GM21360 (cell line): ENCODE measurements around the gene SENP2.
"Not testable (repeated sequence)": the region's sequence is repeated elsewhere in the genome, so short reads cannot be mapped to it uniquely, and the experiment has no call there.

Source experiments
- ATAC-seq: cut with Tn5 transposase; IDR thresholded peaks from one replicate; pipeline ENCODE4 v1.9.1; 2021; ENCODE audit warnings: mild to moderate bottlenecking, moderate library complexity; ENCODE audit not compliant: unreplicated experiment

Gene SENP2

GRCh38 chr3:185646382-185647133 is 60.5 kb downstream of the SENP2 start:
- ATAC-seq: no peak

- ATAC-seq: no peak
These were observed 61.2 kb downstream of the SENP2 start for GRCh38 chr3:185647134-185647879.

- ATAC-seq: no peak
These were observed 61.8 kb downstream of the SENP2 start for GRCh38 chr3:185647880-185648210.

GRCh38 chr3:185648396-185648795 is 62.3 kb downstream of the SENP2 start:
- ATAC-seq: no peak

- ATAC-seq: no peak
These were observed 63.3 kb downstream of the SENP2 start for GRCh38 chr3:185649414-185649813.

- no peak for ATAC-seq
These were observed 65.9 kb downstream of the SENP2 start for GRCh38 chr3:185651971-185652370.

- no peak for ATAC-seq
These were observed 68.1 kb downstream of the SENP2 start for GRCh38 chr3:185653949-185654757.

GRCh38 chr3:185654758-185655145 is 68.7 kb downstream of the SENP2 start:
- no peak for ATAC-seq

- no peak for ATAC-seq
These were observed 69.6 kb downstream of the SENP2 start for GRCh38 chr3:185655426-185656320.

- no peak for ATAC-seq
These were observed 70.3 kb downstream of the SENP2 start for GRCh38 chr3:185656321-185656840.

- no peak for ATAC-seq
These were observed 71.1 kb downstream of the SENP2 start for GRCh38 chr3:185657211-185657610.

GRCh38 chr3:185657691-185658503 is 71.8 kb downstream of the SENP2 start:
- no peak for ATAC-seq

- ATAC-seq: no peak
These were observed 72.4 kb downstream of the SENP2 start for GRCh38 chr3:185658504-185658912.

- ATAC-seq: no peak
These were observed 72.8 kb downstream of the SENP2 start for GRCh38 chr3:185658943-185659342.

- peak; percentile 77 for ATAC-seq
These were observed 74.1 kb downstream of the SENP2 start for GRCh38 chr3:185659942-185660921.

- not testable (repeated sequence) for ATAC-seq
These were observed 75.2 kb downstream of the SENP2 start for GRCh38 chr3:185661296-185661695.

GRCh38 chr3:185661772-185662171 is 75.7 kb downstream of the SENP2 start:
- no peak for ATAC-seq

GRCh38 chr3:185663929-185664328 is 77.8 kb downstream of the SENP2 start:
- no peak for ATAC-seq
